Esophagus squamous epithelium (tissue), 5 donors: ENCODE results near the gene STX5. TPM values are rescaled to one million over a fixed set of nuclear protein-coding genes. Genes with fewer than 3 reads are reported as not detected.

Experiments
- DNase-seq: peaks from one replicate; lab custom pipeline; 2025; lab: John Stamatoyannopoulos, UW
- H3K27ac ChIP-seq, 4 donors: fragments of 200-600 bp; sonication (generic); one replicate each; pipeline ENCODE4 v1.5.1; 2016 to 2019; ENCODE audit warnings: mild to moderate bottlenecking in 1 of 4
- H3K27me3 ChIP-seq, 4 donors: fragments of 200-600 bp; sonication (generic); 1 replicate in 3 of 4; 2 replicates in 1 of 4; pipeline versions ENCODE4 v1.5.1 to v1.6.0; 2017 to 2021; ENCODE audit warnings: antibody characterized with exemption in 1 of 4
- H3K36me3 ChIP-seq, 3 donors: fragments of 200-600 bp; sonication (generic); one replicate each; pipeline ENCODE4 v1.5.1; 2016 to 2019
- H3K4me1 ChIP-seq, 3 donors: fragments of 200-600 bp; sonication (generic); one replicate each; pipeline ENCODE4 v1.5.1; 2017 to 2019
- H3K4me3 ChIP-seq, 4 donors: fragments of 200-600 bp; sonication (generic); 1 replicate in 3 of 4; 2 replicates in 1 of 4; pipeline ENCODE4 v1.5.1; 2016 to 2019; ENCODE audit warnings: mild to moderate bottlenecking in 2 of 4, moderate library complexity in 1 of 4
- H3K9me3 ChIP-seq, 3 donors: fragments of 200-600 bp; sonication (generic); one replicate each; pipeline ENCODE4 v1.5.1; 2016 to 2019
- CTCF ChIP-seq, 6 experiments: fragments of 450-650 bp in 4 of 6; fragments of 200-600 bp in 2 of 6; sonication (generic) in 2 of 6; IDR thresholded peaks; one replicate each; pipeline ENCODE4 v1.5.1; 2016 to 2019; ENCODE audit warnings: antibody characterized with exemption in 6 of 6, mild to moderate bottlenecking in 4 of 6, moderate library complexity in 4 of 6
- POLR2A ChIP-seq, 4 donors: fragments of 450-650 bp; IDR thresholded peaks; one replicate each; pipeline ENCODE4 v1.6.1; 2017; ENCODE audit warnings: antibody characterized with exemption in 4 of 4, mild to moderate bottlenecking in 4 of 4, moderate library complexity in 3 of 4
- WGBS, 2 donors: methylation state at CpG; one replicate each; pipeline ENCODE4 v1.1.5; 2018; 5-methylcytosine and 5-hydroxymethylcytosine counted together
- intact Hi-C: fragments of 100-400 bp; cut with DNase I; formaldehyde crosslinking; loops from one replicate; pipeline ENCODE4 v1.15.0; 2022
- total RNA-seq, 4 donors: library from RNA; depleted of rRNA; stranded (reverse); fragments of >200 nt; gene quantifications; one replicate each; pipeline ENCODE4 v1.1.0, GENCODE V29; 2016
- donor health status: DM: yes; HTN: yes; CAD: no.

Gene STX5
- total RNA-seq, 4 donors from 2014 or later = 23.0 to 34.7 (median 24.2) TPM

- Histone ChIP-seq H3K4me1 (peaks cover 33 to 87% (median 40%) of the 10 kb centered on the region in 3 donors), H3K4me3 (peak overlapping the region; percentile 55 to 75 (median 66)), H3K36me3 (peaks cover 13 to 33% (median 19%) of the 10 kb centered on the region in 3 donors), H3K27ac (peak overlapping the region; percentile 75 to 90 (median 86)), H3K9me3 (no peaks in the 10 kb centered on the region), H3K27me3 (no peaks in the 10 kb centered on the region)
- intact Hi-C loops = no loop called here
- 0 to 1% methylated on average over 33 to 43 of the region's 54 CpGs for WGBS, 2 donors
- peak; percentile 76 for DNase-seq
- peak in 2 of 6 experiments; percentile 20 to 47 for TF ChIP-seq CTCF (IDR thresholded peaks at IDR 0.05)
- peak in 3 of 4 donors; percentile 80 to 98 (median 82) for TF ChIP-seq POLR2A (IDR thresholded peaks at IDR 0.05)
Observed at GRCh38 chr11:62855571-62856332, 23.9 kb upstream of the STX5 start.

GRCh38 chr11:62854825-62855570, 23.1 kb upstream of the STX5 start:
- H3K27me3 ChIP-seq = no peaks in the 10 kb centered on the region
- H3K4me3 ChIP-seq = peak overlapping the region; percentile 55 to 75 (median 66)
- intact Hi-C loops = no loop called here
- DNase-seq = no peak
- H3K4me1 ChIP-seq = peaks cover 33 to 80% (median 35%) of the 10 kb centered on the region in 3 donors
- H3K27ac ChIP-seq = peak overlapping the region; percentile 68 to 90 (median 82)
- peaks cover 13 to 33% (median 19%) of the 10 kb centered on the region in 3 donors for H3K36me3 ChIP-seq
- H3K9me3 ChIP-seq = no peaks in the 10 kb centered on the region
- no peak for TF ChIP-seq CTCF (IDR thresholded peaks at IDR 0.05)
- no peak for TF ChIP-seq POLR2A (IDR thresholded peaks at IDR 0.05)
- 2% methylated on average over 9 to 15 of the region's 15 CpGs for WGBS, 2 donors

GRCh38 chr11:62854013-62854824, 22.4 kb upstream of the STX5 start:
- intact Hi-C loops = no loop called here
- TF ChIP-seq CTCF (IDR thresholded peaks at IDR 0.05) (no peak), POLR2A (IDR thresholded peaks at IDR 0.05) (no peak)
- H3K4me3 ChIP-seq = peak overlapping the region; percentile 55 to 75 (median 66)

GRCh38 chr11:62853279-62853965, 21.6 kb upstream of the STX5 start:
- no peak for TF ChIP-seq CTCF (IDR thresholded peaks at IDR 0.05)
- TF ChIP-seq POLR2A (IDR thresholded peaks at IDR 0.05) = no peak
- 22 to 24% methylated on average over 7 of the region's 7 CpGs for WGBS, 2 donors
- Histone ChIP-seq H3K4me1 (peaks cover 28 to 65% (median 29%) of the 10 kb centered on the region in 3 donors), H3K9me3 (no peaks in the 10 kb centered on the region), H3K36me3 (peaks cover 13 to 33% (median 19%) of the 10 kb centered on the region in 3 donors), H3K27me3 (no peaks in the 10 kb centered on the region), H3K27ac (peak overlapping the region in 2 of 4 donors; percentile 75 to 89), H3K4me3 (peak overlapping the region; percentile 55 to 75 (median 66))
- DNase-seq = no peak
- intact Hi-C loops = no loop called here

More at GRCh38 chr11:62854013-62854824, 22.4 kb upstream of the STX5 start:
- H3K36me3 ChIP-seq = peaks cover 13 to 33% (median 19%) of the 10 kb centered on the region in 3 donors
- no peaks in the 10 kb centered on the region for H3K9me3 ChIP-seq
- peak overlapping the region; percentile 68 to 90 (median 82) for H3K27ac ChIP-seq
- WGBS, 2 donors = 3 to 5% methylated on average over 8 of the region's 8 CpGs
- no peak for DNase-seq
- peaks cover 28 to 72% (median 29%) of the 10 kb centered on the region in 3 donors for H3K4me1 ChIP-seq
- no peaks in the 10 kb centered on the region for H3K27me3 ChIP-seq
